Measurements from ENCODE around the gene CCSER1.
"Not testable (repeated sequence)": the region's sequence is repeated elsewhere in the genome, so short reads cannot be mapped to it uniquely, and the experiment has no call there.

DNA sequence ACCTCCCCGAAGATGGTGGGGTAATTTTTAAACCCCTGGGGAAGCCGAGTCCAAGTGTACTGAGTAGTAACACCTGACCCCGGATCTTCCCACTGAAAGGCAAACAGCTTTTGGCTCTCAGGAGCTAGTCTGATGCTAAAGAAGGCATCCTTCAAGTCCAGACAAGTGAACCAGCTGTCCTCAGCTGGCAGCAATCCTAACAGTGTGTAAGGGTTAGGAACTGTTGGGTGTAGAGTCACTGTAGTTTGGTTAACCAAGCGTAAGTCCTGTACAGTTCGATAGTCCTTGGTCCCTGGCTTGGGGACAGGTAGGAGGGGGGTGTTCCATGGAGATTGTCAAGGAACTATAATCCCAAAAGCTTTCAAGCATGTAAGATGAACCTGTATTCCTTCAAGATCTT is 967.0 kb downstream of the CCSER1 start:
- TF ChIP-seq, protein P1, sequence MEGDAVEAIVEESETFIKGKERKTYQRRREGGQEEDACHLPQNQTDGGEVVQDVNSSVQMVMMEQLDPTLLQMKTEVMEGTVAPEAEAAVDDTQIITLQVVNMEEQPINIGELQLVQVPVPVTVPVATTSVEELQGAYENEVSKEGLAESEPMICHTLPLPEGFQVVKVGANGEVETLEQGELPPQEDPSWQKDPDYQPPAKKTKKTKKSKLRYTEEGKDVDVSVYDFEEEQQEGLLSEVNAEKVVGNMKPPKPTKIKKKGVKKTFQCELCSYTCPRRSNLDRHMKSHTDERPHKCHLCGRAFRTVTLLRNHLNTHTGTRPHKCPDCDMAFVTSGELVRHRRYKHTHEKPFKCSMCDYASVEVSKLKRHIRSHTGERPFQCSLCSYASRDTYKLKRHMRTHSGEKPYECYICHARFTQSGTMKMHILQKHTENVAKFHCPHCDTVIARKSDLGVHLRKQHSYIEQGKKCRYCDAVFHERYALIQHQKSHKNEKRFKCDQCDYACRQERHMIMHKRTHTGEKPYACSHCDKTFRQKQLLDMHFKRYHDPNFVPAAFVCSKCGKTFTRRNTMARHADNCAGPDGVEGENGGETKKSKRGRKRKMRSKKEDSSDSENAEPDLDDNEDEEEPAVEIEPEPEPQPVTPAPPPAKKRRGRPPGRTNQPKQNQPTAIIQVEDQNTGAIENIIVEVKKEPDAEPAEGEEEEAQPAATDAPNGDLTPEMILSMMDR (conservative IDR thresholded peaks at IDR 0.05 in 1 of 2, IDR thresholded peaks at IDR 0.05 in 1 of 2; ENCODE audit: extremely low read depth in 1 of 2, insufficient read depth in 1 of 2, low read depth in 1 of 2, low read length in 2 of 2): not testable (repeated sequence)
- not testable (repeated sequence) for TF ChIP-seq EZH2 (IDR thresholded peaks at IDR 0.05; ENCODE audit: borderline replicate concordance, low read length)

Data from mammary epithelial cell (primary cell).